Stimulated activated naive B cell treated with anti-CD40 and anti-IgM and Interleukin-4, amounts not matched to agents 10 μg/mL and 1 μg/mL and 100 μg/mL, for 72 hours (primary cell): ENCODE measurements around the gene MAGEH1.
A peak's percentile ranks its signal among the peaks of the same experiment; 100 is the strongest.
"Not testable (repeated sequence)": the region's sequence is repeated elsewhere in the genome, so short reads cannot be mapped to it uniquely, and the experiment has no call there.

ENCODE experiments used
- ATAC-seq, 2 donors: fragments of 150-1000 bp; cut with Tn5 transposase; replicated peaks; 2 replicates each; pipeline ENCODE4 v1.10.0; 2021; ENCODE audit warnings: moderate library complexity in 1 of 2
- DNase-seq: peaks from one replicate; pipeline ENCODE4 v3.0.0; 2021
- H3K27ac Mint-ChIP-seq: one replicate; pipeline ENCODE4 v1.8.0; 2022; ENCODE audit warnings: mild to moderate bottlenecking, mixed read lengths
- H3K27me3 Mint-ChIP-seq, 2 donors: one replicate each; pipeline ENCODE4 v1.8.0; 2022; ENCODE audit warnings: mixed read lengths in 2 of 2
- H3K36me3 Mint-ChIP-seq, 2 donors: one replicate each; pipeline ENCODE4 v1.8.0; 2022; ENCODE audit warnings: mixed read lengths in 2 of 2, mild to moderate bottlenecking in 1 of 2
- H3K4me1 Mint-ChIP-seq, 2 donors: one replicate each; pipeline ENCODE4 v1.8.0; 2022; ENCODE audit warnings: mixed read lengths in 2 of 2, mild to moderate bottlenecking in 1 of 2
- H3K4me3 Mint-ChIP-seq, 2 donors: one replicate each; pipeline ENCODE4 v1.8.0; 2022; ENCODE audit warnings: mild to moderate bottlenecking in 2 of 2, mixed read lengths in 2 of 2, moderate library complexity in 1 of 2
- H3K9me3 Mint-ChIP-seq, 2 donors: one replicate each; pipeline ENCODE4 v1.8.0; 2022; ENCODE audit warnings: mixed read lengths in 2 of 2, mild to moderate bottlenecking in 1 of 2

The MAGEH1 gene, protein sequence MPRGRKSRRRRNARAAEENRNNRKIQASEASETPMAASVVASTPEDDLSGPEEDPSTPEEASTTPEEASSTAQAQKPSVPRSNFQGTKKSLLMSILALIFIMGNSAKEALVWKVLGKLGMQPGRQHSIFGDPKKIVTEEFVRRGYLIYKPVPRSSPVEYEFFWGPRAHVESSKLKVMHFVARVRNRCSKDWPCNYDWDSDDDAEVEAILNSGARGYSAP

DNA sequence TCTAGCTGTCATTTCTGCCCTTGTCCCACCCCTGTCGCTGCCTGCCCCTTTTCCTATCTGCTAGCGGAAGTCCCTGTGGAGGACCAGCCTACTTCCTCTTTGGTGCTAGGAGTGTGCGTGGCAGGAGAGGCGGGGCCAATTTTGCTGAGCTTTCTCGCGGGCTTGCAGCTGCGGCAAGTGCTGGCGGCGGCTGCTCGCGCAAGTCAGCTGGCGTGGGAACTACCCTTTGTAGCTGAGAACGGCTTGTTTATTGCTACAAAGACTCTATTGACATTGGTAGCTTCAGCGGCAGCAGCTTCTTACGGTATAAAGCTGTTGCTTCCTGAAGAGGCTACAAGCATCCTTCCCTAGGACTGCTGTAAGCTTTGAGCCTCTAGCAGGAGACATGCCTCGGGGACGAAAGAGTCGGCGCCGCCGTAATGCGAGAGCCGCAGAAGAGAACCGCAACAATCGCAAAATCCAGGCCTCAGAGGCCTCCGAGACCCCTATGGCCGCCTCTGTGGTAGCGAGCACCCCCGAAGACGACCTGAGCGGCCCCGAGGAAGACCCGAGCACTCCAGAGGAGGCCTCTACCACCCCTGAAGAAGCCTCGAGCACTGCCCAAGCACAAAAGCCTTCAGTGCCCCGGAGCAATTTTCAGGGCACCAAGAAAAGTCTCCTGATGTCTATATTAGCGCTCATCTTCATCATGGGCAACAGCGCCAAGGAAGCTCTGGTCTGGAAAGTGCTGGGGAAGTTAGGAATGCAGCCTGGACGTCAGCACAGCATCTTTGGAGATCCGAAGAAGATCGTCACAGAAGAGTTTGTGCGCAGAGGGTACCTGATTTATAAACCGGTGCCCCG, at the start of gene MAGEH1:
MAGEH1 (plus strand) TSS at position 138 of the 843 bp plus-strand sequence; CDS start at position 386, 248 bp downstream.
- Mint-ChIP-seq H3K36me3 (peaks cover 0 to 2% of the 10 kb centered on the region in 2 donors), H3K27ac (peak within 1 kb of the TSS; percentile 93), H3K27me3 (peaks cover 0 to 3% of the 10 kb centered on the region in 2 donors), H3K9me3 (no peaks in the 10 kb centered on the region), H3K4me1 (peaks cover 8 to 11% of the 10 kb centered on the region in 2 donors), H3K4me3 (peak within 1 kb of the TSS; percentile 84 to 89)
- peak; percentile 96 for ATAC-seq
- peak; percentile 72 for DNase-seq

DNA sequence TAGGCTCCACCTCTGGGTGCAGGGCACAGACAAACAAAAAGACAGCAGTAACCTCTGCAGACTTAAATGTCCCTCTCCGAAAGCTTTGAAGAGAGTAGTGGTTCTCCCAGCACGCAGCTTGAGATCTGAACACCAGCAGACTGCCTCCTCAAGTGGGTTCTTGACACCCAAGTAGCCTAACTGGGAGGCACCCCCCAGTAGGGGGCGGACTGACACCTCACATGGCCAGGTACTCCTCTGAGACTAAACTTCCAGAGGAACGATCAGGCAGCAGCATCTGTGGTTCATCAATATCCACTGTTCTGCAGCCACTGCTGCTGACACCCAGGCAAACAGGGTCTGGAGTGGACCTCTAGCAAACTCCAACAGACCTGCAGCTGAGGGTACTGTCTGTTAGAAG, 24.8 kb upstream of the MAGEH1 start:
- not testable (repeated sequence) for H3K36me3 Mint-ChIP-seq, H3K4me1 Mint-ChIP-seq, ATAC-seq, H3K4me3 Mint-ChIP-seq, H3K9me3 Mint-ChIP-seq, H3K27ac Mint-ChIP-seq, DNase-seq
- H3K27me3 Mint-ChIP-seq: peaks cover 21 to 30% of the 10 kb centered on the region in 2 donors

- H3K36me3 Mint-ChIP-seq, H3K9me3 Mint-ChIP-seq, DNase-seq, H3K4me3 Mint-ChIP-seq, ATAC-seq, H3K27ac Mint-ChIP-seq, H3K4me1 Mint-ChIP-seq: not testable (repeated sequence)
- peaks cover 35 to 44% of the 10 kb centered on the region in 2 donors for H3K27me3 Mint-ChIP-seq
These were observed 8.5 kb upstream of the MAGEH1 start for GRCh38 chrX:55443468-55443867.

DNA sequence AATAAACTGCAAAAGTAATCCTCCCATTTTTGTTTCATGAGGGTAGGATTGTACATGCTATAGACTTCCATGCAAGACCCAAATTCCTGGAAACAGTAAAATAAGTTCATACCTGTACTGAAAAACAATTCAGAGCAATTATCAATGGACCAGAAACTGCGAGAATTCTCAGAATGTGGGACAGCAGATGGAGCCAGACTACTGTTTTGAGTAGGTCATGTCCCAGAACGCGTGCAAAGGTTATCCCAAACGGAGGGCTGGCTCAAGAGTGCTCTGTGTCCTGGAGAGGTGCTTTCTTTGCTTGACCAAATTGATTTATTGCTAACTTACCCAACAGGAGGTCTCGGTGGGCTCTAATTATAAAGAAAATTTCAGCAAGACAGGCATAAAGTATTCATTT, 1.7 kb upstream of the MAGEH1 start:
- ATAC-seq (no peak), DNase-seq (no peak)
- H3K9me3 Mint-ChIP-seq: no peaks in the 10 kb centered on the region
- H3K27ac Mint-ChIP-seq: no peak overlapping the region
- peaks cover 0 to 2% of the 10 kb centered on the region in 2 donors for H3K36me3 Mint-ChIP-seq
- H3K4me3 Mint-ChIP-seq: no peak overlapping the region
- peaks cover 5 to 15% of the 10 kb centered on the region in 2 donors for H3K27me3 Mint-ChIP-seq
- H3K4me1 Mint-ChIP-seq: peaks cover 8 to 11% of the 10 kb centered on the region in 2 donors

- H3K27me3 Mint-ChIP-seq: peaks cover under 1 to 8% of the 10 kb centered on the region in 2 donors
- peaks cover 8 to 11% of the 10 kb centered on the region in 2 donors for H3K4me1 Mint-ChIP-seq
- no peak overlapping the region for H3K27ac Mint-ChIP-seq
- ATAC-seq (no peak), DNase-seq (no peak)
- H3K4me3 Mint-ChIP-seq: peak overlapping the region in 1 of 2 donors; percentile 84
- peaks cover 0 to 2% of the 10 kb centered on the region in 2 donors for H3K36me3 Mint-ChIP-seq
- H3K9me3 Mint-ChIP-seq: no peaks in the 10 kb centered on the region
These were observed 786 bp upstream of the MAGEH1 start for GRCh38 chrX:55451141-55451540.

GRCh38 chrX:55451626-55451989, 319 bp upstream of the MAGEH1 start:
- H3K4me3 Mint-ChIP-seq: peak overlapping the region; percentile 84 to 89
- H3K27ac Mint-ChIP-seq: peak overlapping the region; percentile 93
- DNase-seq (no peak), ATAC-seq (peak in 1 of 2 donors; percentile 17)
- peaks cover 0 to 2% of the 10 kb centered on the region in 2 donors for H3K36me3 Mint-ChIP-seq
- H3K9me3 Mint-ChIP-seq: no peaks in the 10 kb centered on the region
- H3K4me1 Mint-ChIP-seq: peaks cover 8 to 11% of the 10 kb centered on the region in 2 donors
- peaks cover 0 to 6% of the 10 kb centered on the region in 2 donors for H3K27me3 Mint-ChIP-seq

GRCh38 chrX:55452833-55453124, 852 bp downstream of the MAGEH1 start:
- DNase-seq: no peak
- Mint-ChIP-seq H3K36me3 (peaks cover 0 to 2% of the 10 kb centered on the region in 2 donors), H3K9me3 (no peaks in the 10 kb centered on the region), H3K27ac (peak overlapping the region; percentile 93), H3K4me1 (peaks cover 8 to 11% of the 10 kb centered on the region in 2 donors), H3K27me3 (no peaks in the 10 kb centered on the region), H3K4me3 (peak overlapping the region; percentile 84 to 89)
- ATAC-seq: peak in 1 of 2 donors; percentile 13

DNA sequence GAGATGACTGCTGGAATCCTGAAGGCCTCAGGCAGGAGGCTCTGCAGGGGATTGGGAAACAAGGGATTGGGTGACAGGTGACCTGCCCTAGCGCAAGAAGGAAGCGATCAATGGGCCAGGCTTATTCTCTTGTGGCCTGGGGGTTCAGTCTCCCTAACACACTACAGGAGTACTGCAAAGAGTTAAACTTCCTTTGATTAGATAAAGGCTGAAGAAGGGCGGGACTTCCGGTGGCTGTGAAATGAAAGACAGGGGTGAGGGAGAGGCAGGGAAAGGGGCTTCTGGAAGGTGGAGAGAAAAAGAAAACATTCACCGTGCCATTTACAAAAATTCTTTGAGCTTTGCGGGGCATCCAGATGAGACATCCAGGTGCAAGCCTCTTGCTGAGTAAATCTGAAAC, 3.8 kb downstream of the MAGEH1 start:
- H3K4me3 Mint-ChIP-seq, H3K9me3 Mint-ChIP-seq, H3K27ac Mint-ChIP-seq, H3K36me3 Mint-ChIP-seq, DNase-seq, H3K27me3 Mint-ChIP-seq, ATAC-seq: not testable (repeated sequence)
- peaks cover 8 to 10% of the 10 kb centered on the region in 2 donors for H3K4me1 Mint-ChIP-seq

DNA sequence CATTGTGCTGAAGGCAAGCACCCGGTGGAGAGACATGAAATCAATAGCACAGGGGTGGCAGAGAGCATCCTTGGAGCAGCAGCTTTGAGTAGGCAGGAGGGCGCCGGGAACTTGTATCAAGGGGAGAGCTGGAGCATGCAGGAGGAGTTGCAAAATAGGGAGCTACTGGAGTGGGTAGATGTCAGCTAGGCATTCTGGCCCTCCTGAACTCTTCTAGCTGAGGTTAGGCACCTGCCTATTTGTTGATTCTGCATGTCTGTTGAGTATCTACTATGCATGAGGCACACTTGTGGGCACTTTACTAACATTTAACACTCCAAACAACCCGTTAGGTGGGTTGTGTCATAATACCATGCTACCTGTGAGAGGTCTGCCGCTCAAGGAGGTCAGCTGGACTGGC, 7.5 kb downstream of the MAGEH1 start:
- not testable (repeated sequence) for H3K4me1 Mint-ChIP-seq, H3K27me3 Mint-ChIP-seq, H3K4me3 Mint-ChIP-seq, H3K9me3 Mint-ChIP-seq, H3K36me3 Mint-ChIP-seq, DNase-seq, ATAC-seq, H3K27ac Mint-ChIP-seq

DNA sequence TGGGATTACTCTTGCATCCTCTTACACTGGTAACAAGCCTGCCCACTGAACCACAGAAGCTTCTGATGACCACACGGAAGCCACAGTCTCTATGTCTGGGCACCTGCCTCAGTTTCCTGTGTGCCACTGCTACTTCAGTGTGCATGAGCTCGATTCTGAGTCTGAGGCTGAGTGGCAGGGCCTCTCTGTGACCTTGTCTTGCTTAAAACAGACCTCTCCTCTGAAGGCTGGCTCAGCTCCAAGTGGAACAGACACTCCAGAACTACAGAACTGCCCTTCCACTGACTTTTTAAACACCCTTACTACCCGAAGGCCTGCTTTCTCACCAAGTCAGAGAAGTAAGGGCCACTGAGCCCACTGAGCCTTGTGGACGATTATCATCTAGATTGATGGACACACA, 8.0 kb downstream of the MAGEH1 start:
- not testable (repeated sequence) for ATAC-seq, H3K27me3 Mint-ChIP-seq, H3K4me3 Mint-ChIP-seq, H3K36me3 Mint-ChIP-seq, H3K4me1 Mint-ChIP-seq, DNase-seq, H3K27ac Mint-ChIP-seq, H3K9me3 Mint-ChIP-seq

- DNase-seq, H3K36me3 Mint-ChIP-seq, H3K4me1 Mint-ChIP-seq, H3K27me3 Mint-ChIP-seq, H3K4me3 Mint-ChIP-seq, H3K27ac Mint-ChIP-seq, H3K9me3 Mint-ChIP-seq: not testable (repeated sequence)
- peak in 1 of 2 donors; percentile 36 for ATAC-seq
These were observed 12.1 kb downstream of the MAGEH1 start for GRCh38 chrX:55464050-55464449.

DNA sequence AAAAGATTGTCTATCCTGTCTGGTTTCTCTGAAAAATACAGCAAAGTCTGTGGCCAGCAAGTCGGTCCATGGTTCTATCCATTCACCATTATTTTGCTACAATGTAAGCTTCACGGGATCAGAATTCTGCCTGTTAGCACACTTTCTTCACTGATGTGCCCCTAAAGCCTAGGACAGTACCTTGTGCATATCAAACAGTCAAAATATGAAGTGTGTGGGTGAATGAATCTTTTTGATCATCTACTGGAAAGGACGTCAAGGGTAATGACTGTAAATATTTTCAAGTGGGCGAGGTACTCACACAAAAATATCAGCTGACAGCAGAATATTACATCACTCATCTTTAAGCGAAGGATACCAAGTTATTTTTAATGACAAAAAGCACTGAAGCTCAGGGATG, 13.2 kb downstream of the MAGEH1 start:
- H3K27me3 Mint-ChIP-seq, H3K27ac Mint-ChIP-seq, H3K4me3 Mint-ChIP-seq, H3K4me1 Mint-ChIP-seq, H3K36me3 Mint-ChIP-seq, H3K9me3 Mint-ChIP-seq, DNase-seq, ATAC-seq: not testable (repeated sequence)

DNA sequence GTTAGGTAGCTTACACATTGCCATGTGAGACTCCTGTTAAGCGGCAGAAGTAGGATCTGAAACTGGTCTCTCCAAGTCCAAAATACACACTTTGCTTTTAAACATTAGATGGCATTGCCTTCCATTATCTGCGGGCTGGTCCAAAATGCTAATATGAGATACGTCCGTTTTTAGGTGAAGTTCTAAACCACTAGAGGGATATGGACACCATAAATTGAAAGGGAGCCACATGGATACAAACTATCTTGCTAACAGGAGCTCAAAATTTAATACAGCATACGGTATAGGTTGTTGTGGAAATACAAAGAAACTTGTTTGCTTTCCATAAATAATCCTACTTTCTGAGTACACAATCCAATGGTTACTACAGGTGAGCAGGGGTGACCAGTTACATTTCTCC, 13.9 kb downstream of the MAGEH1 start:
- H3K4me1 Mint-ChIP-seq: not testable (repeated sequence)

DNA sequence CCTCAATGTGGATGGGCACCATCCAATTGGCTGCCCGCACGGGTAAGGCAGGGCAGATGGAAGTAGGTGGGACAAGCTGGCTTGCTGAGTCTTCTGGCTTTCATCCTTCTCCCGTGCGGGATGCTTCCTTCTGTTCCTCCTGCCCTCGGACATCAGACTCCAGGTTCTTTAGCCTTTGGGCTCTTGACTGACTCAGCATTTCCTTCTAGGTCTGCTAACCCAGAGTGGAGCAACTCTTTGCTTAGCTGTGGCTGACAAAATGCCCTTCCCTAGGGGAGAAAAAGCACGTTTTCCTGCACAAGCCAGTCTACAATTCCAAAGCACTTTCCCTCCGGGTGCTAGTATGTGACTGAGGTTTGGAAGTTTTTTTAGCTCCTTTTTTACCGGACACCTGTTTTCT, 28.0 kb downstream of the MAGEH1 start:
- DNase-seq, H3K4me3 Mint-ChIP-seq, H3K27ac Mint-ChIP-seq, H3K27me3 Mint-ChIP-seq, ATAC-seq, H3K4me1 Mint-ChIP-seq, H3K36me3 Mint-ChIP-seq, H3K9me3 Mint-ChIP-seq: not testable (repeated sequence)

More for the DNA sequence above, 13.9 kb downstream of the MAGEH1 start:
- not testable (repeated sequence) for H3K36me3 Mint-ChIP-seq, H3K4me3 Mint-ChIP-seq, ATAC-seq, H3K9me3 Mint-ChIP-seq, DNase-seq, H3K27me3 Mint-ChIP-seq, H3K27ac Mint-ChIP-seq
